Measurements from ENCODE around the gene LRMDA. TPM values are rescaled to one million over a fixed set of nuclear protein-coding genes. Genes with fewer than 3 reads are reported as not detected.

Gene LRMDA
- total and polyA plus RNA-seq, 2 of the 13 experiments (the other 11 are each of a cell fraction or from before 2014, with no cell fraction given): 13.4 to 22.0 TPM

DNA sequence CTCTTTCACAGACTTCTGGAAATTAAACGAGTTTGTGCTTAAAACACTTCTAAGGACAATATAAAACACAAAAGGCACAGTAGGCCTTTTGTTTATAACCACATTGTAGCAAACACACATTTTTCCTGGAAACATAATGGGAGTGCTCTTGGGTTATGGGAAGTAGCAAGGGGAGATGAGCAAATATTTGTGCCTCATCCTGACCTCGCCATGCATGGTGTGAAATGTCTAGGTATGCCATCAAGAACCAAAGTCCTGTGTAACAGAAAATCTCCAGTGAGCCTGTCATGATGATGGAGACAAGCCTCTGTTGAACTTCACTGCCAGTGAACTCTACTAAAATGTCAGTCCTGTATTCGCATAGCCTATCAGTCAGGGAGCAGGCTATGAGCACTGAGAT lies 1029.6 kb downstream of the LRMDA start (continued):
- TF ChIP-seq ZNF564 (CRISPR knock-in tag; IDR thresholded peaks at IDR 0.05) (0 out of 2 replicates have a peak, but pooled peaks have one; percentile 66), MIER3 (CRISPR knock-in tag; IDR thresholded peaks at IDR 0.05; ENCODE audit: borderline replicate concordance) (no peak), KLF15 (CRISPR knock-in tag; IDR thresholded peaks at IDR 0.05; ENCODE audit: borderline replicate concordance) (no peak), FOXM1 (CRISPR knock-in tag; IDR thresholded peaks at IDR 0.05) (no peak), NBN (conservative IDR thresholded peaks at IDR 0.05) (no peak), CC2D1A (CRISPR knock-in tag; IDR thresholded peaks at IDR 0.05) (no peak), SOX13 (IDR thresholded peaks at IDR 0.05) (no peak), SOX13 (CRISPR knock-in tag; conservative IDR thresholded peaks at IDR 0.05 in 1 of 2, IDR thresholded peaks at IDR 0.05 in 1 of 2) (peak in 1 of 2 experiments; percentile 79; a peak in 2 of 4 replicates), HIVEP1 (CRISPR knock-in tag; IDR thresholded peaks at IDR 0.05) (no peak), HNRNPH1 (optimal IDR thresholded peaks at IDR 0.05; ENCODE audit: low read depth, low read length) (no peak), ELF3 (CRISPR knock-in tag; IDR thresholded peaks at IDR 0.05) (no peak)
- TF ChIP-seq, protein P1, sequence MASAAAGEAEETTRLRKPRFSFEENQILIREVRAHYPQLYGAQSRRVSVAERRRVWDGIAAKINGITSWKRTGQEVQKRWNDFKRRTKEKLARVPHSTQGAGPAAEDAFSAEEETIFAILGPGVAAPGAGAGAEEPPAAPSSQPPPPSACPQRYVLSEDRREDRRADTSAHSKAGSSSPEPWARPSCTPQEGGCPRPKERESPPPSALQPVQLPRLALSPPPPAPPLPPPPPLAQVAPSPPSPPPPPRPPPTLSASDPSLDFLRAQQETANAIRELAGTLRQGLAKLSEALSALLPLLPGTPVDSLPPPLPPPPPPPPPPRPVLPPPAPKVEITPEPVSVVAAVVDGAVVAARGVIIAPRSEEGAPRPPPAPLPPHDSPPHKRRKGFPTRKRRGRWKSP (CRISPR knock-in tag; IDR thresholded peaks at IDR 0.05): no peak
- TF ChIP-seq, protein P2, sequence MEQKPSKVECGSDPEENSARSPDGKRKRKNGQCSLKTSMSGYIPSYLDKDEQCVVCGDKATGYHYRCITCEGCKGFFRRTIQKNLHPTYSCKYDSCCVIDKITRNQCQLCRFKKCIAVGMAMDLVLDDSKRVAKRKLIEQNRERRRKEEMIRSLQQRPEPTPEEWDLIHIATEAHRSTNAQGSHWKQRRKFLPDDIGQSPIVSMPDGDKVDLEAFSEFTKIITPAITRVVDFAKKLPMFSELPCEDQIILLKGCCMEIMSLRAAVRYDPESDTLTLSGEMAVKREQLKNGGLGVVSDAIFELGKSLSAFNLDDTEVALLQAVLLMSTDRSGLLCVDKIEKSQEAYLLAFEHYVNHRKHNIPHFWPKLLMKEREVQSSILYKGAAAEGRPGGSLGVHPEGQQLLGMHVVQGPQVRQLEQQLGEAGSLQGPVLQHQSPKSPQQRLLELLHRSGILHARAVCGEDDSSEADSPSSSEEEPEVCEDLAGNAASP (CRISPR knock-in tag; IDR thresholded peaks at IDR 0.05; ENCODE audit: borderline replicate concordance): peak; percentile 48; the same call in 1 of the 2 replicates
- TF ChIP-seq, protein P3, sequence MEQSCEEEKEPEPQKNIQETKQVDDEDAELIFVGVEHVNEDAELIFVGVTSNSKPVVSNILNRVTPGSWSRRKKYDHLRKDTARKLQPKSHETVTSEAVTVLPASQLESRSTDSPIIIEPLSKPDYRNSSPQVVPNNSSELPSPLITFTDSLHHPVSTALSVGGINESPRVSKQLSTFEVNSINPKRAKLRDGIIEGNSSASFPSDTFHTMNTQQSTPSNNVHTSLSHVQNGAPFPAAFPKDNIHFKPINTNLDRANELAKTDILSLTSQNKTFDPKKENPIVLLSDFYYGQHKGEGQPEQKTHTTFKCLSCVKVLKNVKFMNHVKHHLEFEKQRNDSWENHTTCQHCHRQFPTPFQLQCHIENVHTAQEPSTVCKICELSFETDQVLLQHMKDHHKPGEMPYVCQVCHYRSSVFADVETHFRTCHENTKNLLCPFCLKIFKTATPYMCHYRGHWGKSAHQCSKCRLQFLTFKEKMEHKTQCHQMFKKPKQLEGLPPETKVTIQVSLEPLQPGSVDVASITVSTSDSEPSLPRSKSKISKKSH (CRISPR knock-in tag; IDR thresholded peaks at IDR 0.05; ENCODE audit: borderline replicate concordance): no peak
- TF ChIP-seq, protein P4, sequence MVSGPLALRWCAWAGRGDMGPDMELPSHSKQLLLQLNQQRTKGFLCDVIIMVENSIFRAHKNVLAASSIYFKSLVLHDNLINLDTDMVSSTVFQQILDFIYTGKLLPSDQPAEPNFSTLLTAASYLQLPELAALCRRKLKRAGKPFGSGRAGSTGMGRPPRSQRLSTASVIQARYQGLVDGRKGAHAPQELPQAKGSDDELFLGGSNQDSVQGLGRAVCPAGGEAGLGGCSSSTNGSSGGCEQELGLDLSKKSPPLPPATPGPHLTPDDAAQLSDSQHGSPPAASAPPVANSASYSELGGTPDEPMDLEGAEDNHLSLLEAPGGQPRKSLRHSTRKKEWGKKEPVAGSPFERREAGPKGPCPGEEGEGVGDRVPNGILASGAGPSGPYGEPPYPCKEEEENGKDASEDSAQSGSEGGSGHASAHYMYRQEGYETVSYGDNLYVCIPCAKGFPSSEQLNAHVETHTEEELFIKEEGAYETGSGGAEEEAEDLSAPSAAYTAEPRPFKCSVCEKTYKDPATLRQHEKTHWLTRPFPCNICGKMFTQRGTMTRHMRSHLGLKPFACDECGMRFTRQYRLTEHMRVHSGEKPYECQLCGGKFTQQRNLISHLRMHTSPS (CRISPR knock-in tag; IDR thresholded peaks at IDR 0.05; ENCODE audit: low read depth): no peak
- TF ChIP-seq, protein P5, sequence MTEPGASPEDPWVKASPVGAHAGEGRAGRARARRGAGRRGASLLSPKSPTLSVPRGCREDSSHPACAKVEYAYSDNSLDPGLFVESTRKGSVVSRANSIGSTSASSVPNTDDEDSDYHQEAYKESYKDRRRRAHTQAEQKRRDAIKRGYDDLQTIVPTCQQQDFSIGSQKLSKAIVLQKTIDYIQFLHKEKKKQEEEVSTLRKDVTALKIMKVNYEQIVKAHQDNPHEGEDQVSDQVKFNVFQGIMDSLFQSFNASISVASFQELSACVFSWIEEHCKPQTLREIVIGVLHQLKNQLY (CRISPR knock-in tag; IDR thresholded peaks at IDR 0.05): no peak
- TF ChIP-seq, protein P6, sequence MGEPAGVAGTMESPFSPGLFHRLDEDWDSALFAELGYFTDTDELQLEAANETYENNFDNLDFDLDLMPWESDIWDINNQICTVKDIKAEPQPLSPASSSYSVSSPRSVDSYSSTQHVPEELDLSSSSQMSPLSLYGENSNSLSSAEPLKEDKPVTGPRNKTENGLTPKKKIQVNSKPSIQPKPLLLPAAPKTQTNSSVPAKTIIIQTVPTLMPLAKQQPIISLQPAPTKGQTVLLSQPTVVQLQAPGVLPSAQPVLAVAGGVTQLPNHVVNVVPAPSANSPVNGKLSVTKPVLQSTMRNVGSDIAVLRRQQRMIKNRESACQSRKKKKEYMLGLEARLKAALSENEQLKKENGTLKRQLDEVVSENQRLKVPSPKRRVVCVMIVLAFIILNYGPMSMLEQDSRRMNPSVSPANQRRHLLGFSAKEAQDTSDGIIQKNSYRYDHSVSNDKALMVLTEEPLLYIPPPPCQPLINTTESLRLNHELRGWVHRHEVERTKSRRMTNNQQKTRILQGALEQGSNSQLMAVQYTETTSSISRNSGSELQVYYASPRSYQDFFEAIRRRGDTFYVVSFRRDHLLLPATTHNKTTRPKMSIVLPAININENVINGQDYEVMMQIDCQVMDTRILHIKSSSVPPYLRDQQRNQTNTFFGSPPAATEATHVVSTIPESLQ (CRISPR knock-in tag; conservative IDR thresholded peaks at IDR 0.05): no peak
- TF ChIP-seq, protein P7, sequence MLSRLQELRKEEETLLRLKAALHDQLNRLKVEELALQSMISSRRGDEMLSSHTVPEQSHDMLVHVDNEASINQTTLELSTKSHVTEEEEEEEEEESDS (CRISPR knock-in tag; IDR thresholded peaks at IDR 0.05; ENCODE audit: borderline replicate concordance): no peak
- TF ChIP-seq, protein P8, sequence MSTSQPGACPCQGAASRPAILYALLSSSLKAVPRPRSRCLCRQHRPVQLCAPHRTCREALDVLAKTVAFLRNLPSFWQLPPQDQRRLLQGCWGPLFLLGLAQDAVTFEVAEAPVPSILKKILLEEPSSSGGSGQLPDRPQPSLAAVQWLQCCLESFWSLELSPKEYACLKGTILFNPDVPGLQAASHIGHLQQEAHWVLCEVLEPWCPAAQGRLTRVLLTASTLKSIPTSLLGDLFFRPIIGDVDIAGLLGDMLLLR (CRISPR knock-in tag; IDR thresholded peaks at IDR 0.05): no peak
- TF ChIP-seq, protein P9, sequence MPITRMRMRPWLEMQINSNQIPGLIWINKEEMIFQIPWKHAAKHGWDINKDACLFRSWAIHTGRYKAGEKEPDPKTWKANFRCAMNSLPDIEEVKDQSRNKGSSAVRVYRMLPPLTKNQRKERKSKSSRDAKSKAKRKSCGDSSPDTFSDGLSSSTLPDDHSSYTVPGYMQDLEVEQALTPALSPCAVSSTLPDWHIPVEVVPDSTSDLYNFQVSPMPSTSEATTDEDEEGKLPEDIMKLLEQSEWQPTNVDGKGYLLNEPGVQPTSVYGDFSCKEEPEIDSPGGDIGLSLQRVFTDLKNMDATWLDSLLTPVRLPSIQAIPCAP (CRISPR knock-in tag; IDR thresholded peaks at IDR 0.05; ENCODE audit: low read depth): no peak

Measured in HepG2 (cell line).